Cardiac muscle cell (in vitro differentiated cells and primary cell): ENCODE data around the gene HTRA1. TPM values are rescaled to one million over a fixed set of nuclear protein-coding genes. Genes with fewer than 3 reads are reported as not detected.

Experiments
- DNase-seq, 2 donors: peaks; one replicate each; pipeline versions ENCODE4 v3.0.0 to v3.0.0-alpha.2; 2010 to 2017; ENCODE audit warnings: low read depth in 1 of 2, low spot score in 1 of 2
- H3K27ac ChIP-seq: fragments of 200-600 bp; sonication (generic); 2 replicates; pipeline ENCODE4 v1.5.1; 2016
- H3K27me3 ChIP-seq: fragments of 200-600 bp; sonication (generic); 2 replicates; pipeline ENCODE4 v1.6.0; 2016; ENCODE audit warnings: control low read depth
- H3K36me3 ChIP-seq: fragments of 200-600 bp; sonication (generic); 2 replicates; pipeline ENCODE4 v1.5.1; 2016; ENCODE audit warnings: control low read depth
- H3K4me1 ChIP-seq: fragments of 200-600 bp; sonication (generic); 2 replicates; pipeline ENCODE4 v1.8.1; 2017; ENCODE audit warnings: low read depth, mild to moderate bottlenecking, mixed run types
- H3K4me3 ChIP-seq: fragments of 200-600 bp; sonication (generic); 2 replicates; pipeline ENCODE4 v1.5.1; 2016; ENCODE audit warnings: mild to moderate bottlenecking
- H3K9me3 ChIP-seq: fragments of 200-600 bp; sonication (generic); 2 replicates; pipeline ENCODE4 v1.5.1; 2017; ENCODE audit warnings: low read depth, mild to moderate bottlenecking, control low read depth
- CTCF ChIP-seq: IDR thresholded peaks from 2 replicates; pipeline ENCODE4 v1.5.1; 2012; ENCODE audit warnings: low read depth, mild to moderate bottlenecking, low read length
- polyA plus RNA-seq: library from polyadenylated mRNA; unstranded; fragments of >200 nt; fragmentation: Nextera tagmentation; extraction: Ambion mirVana; gene quantifications from 2 replicates; pipeline ENCODE4 v1.2.1, GENCODE V29; 2016
- total RNA-seq: library from RNA; depleted of rRNA; stranded (reverse); fragments of >200 nt; gene quantifications from 2 replicates; pipeline ENCODE4 v1.2.3, GENCODE V29; 2016

HTRA1 gene
- total and polyA plus RNA-seq, 2 experiments from 2014 or later, result 154 to 226 TPM

GRCh38 chr10:122477436-122477835 is 16.1 kb downstream of the HTRA1 start:
- H3K27me3 ChIP-seq, result no peaks in the 10 kb centered on the region
- no peak for DNase-seq
- no peak overlapping the region for H3K27ac ChIP-seq
- TF ChIP-seq CTCF, result no peak
- H3K4me3 ChIP-seq, result no peak overlapping the region
- H3K36me3 ChIP-seq, result no peaks in the 10 kb centered on the region
- H3K9me3 ChIP-seq, result no peaks in the 10 kb centered on the region
- H3K4me1 ChIP-seq, result peaks cover 55% of the 10 kb centered on the region

GRCh38 chr10:122478971-122479370 is 17.6 kb downstream of the HTRA1 start:
- H3K4me3 ChIP-seq, result no peak overlapping the region
- H3K9me3 ChIP-seq, result no peaks in the 10 kb centered on the region
- H3K4me1 ChIP-seq, result peaks cover 50% of the 10 kb centered on the region
- no peak for TF ChIP-seq CTCF
- DNase-seq, result no peak
- H3K27me3 ChIP-seq, result no peaks in the 10 kb centered on the region
- H3K27ac ChIP-seq, result no peak overlapping the region
- no peaks in the 10 kb centered on the region for H3K36me3 ChIP-seq

- H3K4me3 ChIP-seq, result no peak overlapping the region
- no peak for DNase-seq
- no peak overlapping the region for H3K27ac ChIP-seq
- H3K9me3 ChIP-seq, result no peaks in the 10 kb centered on the region
- no peak for TF ChIP-seq CTCF
- peaks cover 50% of the 10 kb centered on the region for H3K4me1 ChIP-seq
- H3K27me3 ChIP-seq, result no peaks in the 10 kb centered on the region
- H3K36me3 ChIP-seq, result no peaks in the 10 kb centered on the region
Observed at GRCh38 chr10:122480146-122480833, 18.9 kb downstream of the HTRA1 start.

- Histone ChIP-seq H3K36me3 (no peaks in the 10 kb centered on the region), H3K27ac (no peak overlapping the region), H3K27me3 (no peaks in the 10 kb centered on the region), H3K4me3 (no peak overlapping the region), H3K9me3 (no peaks in the 10 kb centered on the region), H3K4me1 (peaks cover 52% of the 10 kb centered on the region)
- no peak for DNase-seq
- no peak for TF ChIP-seq CTCF
Observed at GRCh38 chr10:122481296-122482056, 20.1 kb downstream of the HTRA1 start.

- Histone ChIP-seq H3K9me3 (no peaks in the 10 kb centered on the region), H3K27ac (no peak overlapping the region), H3K27me3 (no peaks in the 10 kb centered on the region), H3K4me3 (no peak overlapping the region), H3K36me3 (no peaks in the 10 kb centered on the region), H3K4me1 (peaks cover 70% of the 10 kb centered on the region)
- TF ChIP-seq CTCF, result no peak
- no peak for DNase-seq
Observed at GRCh38 chr10:122484276-122485060, 23.1 kb downstream of the HTRA1 start.
